HG03039 (cell line): ENCODE measurements around the gene NDUFS8.

Source experiments
- ATAC-seq: cut with Tn5 transposase; IDR thresholded peaks from one replicate; pipeline ENCODE4 v1.9.1; 2021; ENCODE audit warnings: mild to moderate bottlenecking, moderate library complexity; ENCODE audit not compliant: unreplicated experiment

Gene NDUFS8

GRCh38 chr11:68047437-68048290 is 17.2 kb downstream of the NDUFS8 start:
- no peak for ATAC-seq

GRCh38 chr11:68048681-68049508 is 18.4 kb downstream of the NDUFS8 start:
- ATAC-seq: no peak

- ATAC-seq: no peak
Observed at GRCh38 chr11:68049509-68050370, 19.3 kb downstream of the NDUFS8 start.

- ATAC-seq: no peak
Observed at GRCh38 chr11:68050371-68050841, 19.9 kb downstream of the NDUFS8 start.

GRCh38 chr11:68051191-68052136 is 21.0 kb downstream of the NDUFS8 start:
- ATAC-seq: no peak

GRCh38 chr11:68052137-68052873 is 21.8 kb downstream of the NDUFS8 start:
- ATAC-seq: no peak

- no peak for ATAC-seq
Observed at GRCh38 chr11:68053117-68053516, 22.6 kb downstream of the NDUFS8 start.

GRCh38 chr11:68053981-68054812 is 23.7 kb downstream of the NDUFS8 start:
- ATAC-seq: no peak

GRCh38 chr11:68056317-68057285 is 26.1 kb downstream of the NDUFS8 start:
- ATAC-seq: no peak

- no peak for ATAC-seq
Observed at GRCh38 chr11:68057807-68058206, 27.3 kb downstream of the NDUFS8 start.

- ATAC-seq: no peak
Observed at GRCh38 chr11:68061508-68061907, 31.0 kb downstream of the NDUFS8 start.

GRCh38 chr11:68064926-68065325 is 34.4 kb downstream of the NDUFS8 start:
- no peak for ATAC-seq

GRCh38 chr11:68065841-68066240 is 35.4 kb downstream of the NDUFS8 start:
- no peak for ATAC-seq

GRCh38 chr11:68066742-68067141 is 36.3 kb downstream of the NDUFS8 start:
- ATAC-seq: no peak

GRCh38 chr11:68067991-68068390 is 37.5 kb downstream of the NDUFS8 start:
- no peak for ATAC-seq

- no peak for ATAC-seq
Observed at GRCh38 chr11:68071281-68072048, 41.0 kb downstream of the NDUFS8 start.
